Activated CD4-positive, alpha-beta memory T cell treated with anti-CD3 and anti-CD28 coated beads, Interleukin-2, amount 10 ng/mL, durations not matched to agents 7 days and 5 days (primary cell): ENCODE results near the gene UMAD1. TPM values are rescaled to one million over a fixed set of nuclear protein-coding genes. Genes with fewer than 3 reads are reported as not detected.
"Not testable (repeated sequence)": the region's sequence is repeated elsewhere in the genome, so short reads cannot be mapped to it uniquely, and the experiment has no call there.

ENCODE experiments used
- CTCF ChIA-PET: fragments of 350-600 bp; sonication (Branson Sonifier 250); formaldehyde crosslinking; loops from one replicate; lab custom pipeline; 2021; ENCODE audit warnings: antibody characterized with exemption, inconsistent platforms; lab: Charles Lee
- POLR2A ChIA-PET: fragments of 350-600 bp; sonication (Branson Sonifier 250); formaldehyde crosslinking; loops from one replicate; lab custom pipeline; 2021; ENCODE audit warnings: antibody characterized with exemption; lab: Charles Lee
- DNase-seq: peaks from one replicate; pipeline ENCODE4 v3.0.0-alpha.2; 2020
- H3K27ac Mint-ChIP-seq: one replicate; pipeline ENCODE4 v1.8.0; 2021; ENCODE audit warnings: mild to moderate bottlenecking, mixed read lengths
- H3K27me3 Mint-ChIP-seq: one replicate; pipeline ENCODE4 v1.8.0; 2021; ENCODE audit warnings: mixed read lengths
- H3K36me3 Mint-ChIP-seq: one replicate; pipeline ENCODE4 v1.8.0; 2021; ENCODE audit warnings: low read depth, mixed read lengths
- H3K4me1 Mint-ChIP-seq: one replicate; pipeline ENCODE4 v1.8.0; 2021; ENCODE audit warnings: mixed read lengths
- H3K4me3 Mint-ChIP-seq: one replicate; pipeline ENCODE4 v1.8.0; 2021; ENCODE audit warnings: mild to moderate bottlenecking, mixed read lengths
- H3K9me3 Mint-ChIP-seq: one replicate; pipeline ENCODE4 v1.8.0; 2021; ENCODE audit warnings: mixed read lengths
- total RNA-seq, 2 experiments: library from RNA; stranded (reverse); gene quantifications; one replicate each; pipeline ENCODE4 v1.2.3, GENCODE V29; 2021

Gene UMAD1
- total RNA-seq, 2 experiments from 2014 or later: 16.1 to 16.7 TPM

DNA sequence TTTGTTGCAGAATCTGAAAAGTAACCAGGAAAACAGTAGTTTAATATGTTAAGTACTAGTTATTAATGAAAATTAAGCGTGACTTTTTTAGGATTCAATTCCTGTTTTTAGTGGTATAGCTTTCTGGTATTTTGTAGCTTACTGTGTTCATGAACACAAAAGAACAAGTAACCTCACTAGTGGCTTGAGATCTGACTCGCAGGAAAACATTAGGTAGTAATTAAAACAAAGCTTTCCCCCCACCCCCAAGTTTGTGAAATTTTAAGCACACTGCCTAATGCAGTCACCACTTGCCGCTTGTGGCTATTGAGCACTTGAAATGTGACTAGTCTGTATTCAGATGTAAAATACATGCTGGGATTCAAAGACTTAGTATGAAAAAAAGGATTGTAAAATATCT is 180.4 kb downstream of the UMAD1 start:
- Mint-ChIP-seq H3K4me3 (no peak overlapping the region), H3K36me3 (peaks cover 12% of the 10 kb centered on the region), H3K27me3 (no peaks in the 10 kb centered on the region), H3K4me1 (peaks cover 29% of the 10 kb centered on the region), H3K27ac (no peak overlapping the region), H3K9me3 (peaks cover 4% of the 10 kb centered on the region)
- POLR2A ChIA-PET: no interaction called here
- CTCF ChIA-PET: interaction anchor here (1.4 kb wide), 1 partner anchor 60 kb away, joined by 3 read pairs; no protein-coding TSS in a partner anchor
- no peak for DNase-seq

DNA sequence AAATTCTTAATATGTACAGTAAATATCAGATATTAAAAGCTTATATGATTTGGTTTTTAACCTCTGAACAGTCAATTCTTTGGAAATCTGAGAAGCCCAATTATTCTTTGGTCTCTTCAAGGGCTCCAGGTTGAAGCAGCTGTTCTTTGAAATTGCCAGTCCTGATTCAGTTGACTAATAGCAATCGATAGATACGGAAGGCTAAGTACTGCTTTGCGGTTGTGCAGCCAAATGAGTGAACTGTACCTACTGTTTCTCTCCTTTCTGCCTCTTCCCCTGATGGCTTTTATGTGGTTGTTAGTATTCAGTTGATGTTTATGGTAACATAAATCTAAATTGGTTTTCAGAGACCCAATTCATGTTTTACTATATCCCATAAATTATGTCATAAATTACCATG is 181.0 kb downstream of the UMAD1 start:
- H3K36me3 Mint-ChIP-seq: peaks cover 12% of the 10 kb centered on the region
- peaks cover 23% of the 10 kb centered on the region for H3K4me1 Mint-ChIP-seq
- H3K27me3 Mint-ChIP-seq: no peaks in the 10 kb centered on the region
- peaks cover 4% of the 10 kb centered on the region for H3K9me3 Mint-ChIP-seq
- no peak for DNase-seq
- CTCF ChIA-PET: interaction anchor here (1.4 kb wide), 1 partner anchor 61 kb away, joined by 3 read pairs; no protein-coding TSS in a partner anchor
- POLR2A ChIA-PET: no interaction called here
- no peak overlapping the region for H3K4me3 Mint-ChIP-seq
- H3K27ac Mint-ChIP-seq: no peak overlapping the region

DNA sequence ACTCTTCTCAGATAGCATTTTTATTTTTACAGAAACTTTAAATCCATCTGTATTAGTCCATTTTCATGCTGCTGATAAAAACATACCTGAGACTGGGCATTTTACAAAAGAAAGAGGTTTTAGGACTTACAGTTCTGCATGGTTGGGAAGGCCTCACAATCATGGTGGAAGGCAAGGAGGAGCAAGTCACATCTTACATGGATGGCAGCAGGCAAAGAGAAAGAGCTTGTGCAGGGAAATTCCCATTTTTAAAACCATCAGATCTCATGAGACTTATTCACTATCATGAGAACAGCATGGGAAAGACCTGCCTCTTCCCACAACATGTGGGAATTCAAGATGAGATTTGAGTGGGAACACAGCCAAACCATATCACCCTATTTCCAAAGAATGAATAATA is 184.7 kb downstream of the UMAD1 start:
- H3K4me3 Mint-ChIP-seq, H3K36me3 Mint-ChIP-seq, CTCF ChIA-PET, POLR2A ChIA-PET, H3K27ac Mint-ChIP-seq, H3K27me3 Mint-ChIP-seq, DNase-seq, H3K4me1 Mint-ChIP-seq, H3K9me3 Mint-ChIP-seq: not testable (repeated sequence)

DNA sequence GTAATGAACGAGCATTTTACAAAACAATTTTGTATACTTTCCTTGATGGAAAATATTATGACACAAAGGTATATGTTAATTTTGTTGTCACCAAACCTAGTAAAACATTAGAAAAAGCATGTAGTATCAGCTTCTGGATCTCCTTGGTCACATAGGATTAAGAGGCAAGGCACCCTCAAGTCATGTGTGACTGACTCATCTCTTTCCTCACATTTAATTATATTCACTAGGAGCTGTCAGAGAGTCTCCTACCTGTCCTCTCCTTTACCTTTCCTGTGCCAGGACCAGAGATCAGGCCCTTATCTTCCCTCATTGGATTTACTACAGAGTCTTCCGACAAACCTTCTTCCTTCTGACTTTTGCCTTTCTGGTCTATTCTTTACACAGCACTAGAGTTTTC is 189.1 kb downstream of the UMAD1 start:
- no peak overlapping the region for H3K27ac Mint-ChIP-seq
- H3K4me1 Mint-ChIP-seq: peaks cover 3% of the 10 kb centered on the region

DNA sequence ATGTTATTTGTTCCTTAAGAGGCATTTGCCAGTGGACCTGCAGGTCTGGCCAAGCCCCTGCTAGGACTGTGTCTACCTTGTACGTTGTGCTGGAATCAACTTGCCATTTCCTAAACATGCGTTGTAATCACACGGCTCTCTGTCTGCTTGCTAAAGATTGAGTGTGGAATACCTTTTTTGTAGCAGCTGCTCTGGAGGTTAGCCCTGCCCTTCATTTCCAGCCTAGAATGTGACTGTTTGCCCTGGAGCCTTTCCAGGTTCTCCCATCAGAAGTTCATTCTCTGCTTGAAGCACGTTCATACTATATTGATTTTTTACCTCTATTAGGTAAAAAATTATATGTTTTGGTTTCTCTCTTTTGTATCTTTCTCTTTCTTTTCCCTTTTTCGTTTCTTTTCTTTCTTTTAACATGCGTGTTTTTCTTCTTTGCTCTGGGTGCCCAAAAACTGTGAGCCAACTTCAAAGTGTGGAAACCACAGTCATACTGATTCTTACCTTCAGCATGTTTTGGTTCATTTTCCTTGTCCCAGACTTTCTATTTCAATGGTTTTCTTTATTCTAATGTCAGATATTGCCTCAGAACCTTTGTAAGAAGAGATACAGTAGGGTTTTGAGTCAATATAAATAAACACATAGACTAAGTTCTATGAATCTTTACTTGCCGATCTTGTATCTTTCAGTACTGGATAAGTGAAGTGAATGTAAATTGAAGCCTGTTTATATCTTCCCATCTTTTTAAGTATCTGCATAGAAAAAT is 189.7 kb downstream of the UMAD1 start:
- POLR2A ChIA-PET: no interaction called here
- no peak for DNase-seq
- no peaks in the 10 kb centered on the region for H3K36me3 Mint-ChIP-seq
- peaks cover 3% of the 10 kb centered on the region for H3K4me1 Mint-ChIP-seq
- H3K4me3 Mint-ChIP-seq: no peak overlapping the region
- H3K27me3 Mint-ChIP-seq: no peaks in the 10 kb centered on the region
- H3K27ac Mint-ChIP-seq: no peak overlapping the region
- CTCF ChIA-PET: no interaction called here
- no peaks in the 10 kb centered on the region for H3K9me3 Mint-ChIP-seq

More for the DNA sequence above, 189.1 kb downstream of the UMAD1 start:
- H3K4me3 Mint-ChIP-seq: no peak overlapping the region
- DNase-seq: no peak
- H3K9me3 Mint-ChIP-seq: no peaks in the 10 kb centered on the region
- ChIA-PET CTCF (interaction anchor here (0.6 to 1.5 kb wide), 2 partner anchors 122 to 148 kb away, joined by 3 read pairs; no protein-coding TSS in a partner anchor), POLR2A (no interaction called here)
- no peaks in the 10 kb centered on the region for H3K36me3 Mint-ChIP-seq
- H3K27me3 Mint-ChIP-seq: no peaks in the 10 kb centered on the region

DNA sequence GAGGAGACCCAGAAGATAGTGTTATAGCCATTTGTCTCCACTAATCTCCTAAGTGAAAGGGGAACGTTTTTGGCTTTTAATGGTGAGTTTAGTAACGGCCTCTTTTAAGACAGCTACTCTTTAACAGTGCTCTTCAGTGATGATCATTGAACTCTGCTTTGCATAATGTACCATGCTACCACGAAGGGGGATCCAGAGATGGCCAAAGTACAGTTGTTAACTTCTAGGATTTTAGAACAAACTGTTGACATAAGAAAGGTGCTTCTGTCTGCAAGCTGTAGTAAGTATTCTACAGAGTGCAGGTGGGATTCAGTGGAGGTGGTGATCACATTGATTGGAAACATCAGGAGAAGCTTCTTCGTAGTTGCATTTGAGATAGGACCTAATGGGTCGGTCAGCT is 192.0 kb downstream of the UMAD1 start:
- ChIA-PET CTCF (no interaction called here), POLR2A (no interaction called here)
- Mint-ChIP-seq H3K27me3 (no peaks in the 10 kb centered on the region), H3K9me3 (no peaks in the 10 kb centered on the region), H3K36me3 (no peaks in the 10 kb centered on the region), H3K4me1 (peaks cover 3% of the 10 kb centered on the region), H3K27ac (no peak overlapping the region), H3K4me3 (no peak overlapping the region)
- DNase-seq: no peak

DNA sequence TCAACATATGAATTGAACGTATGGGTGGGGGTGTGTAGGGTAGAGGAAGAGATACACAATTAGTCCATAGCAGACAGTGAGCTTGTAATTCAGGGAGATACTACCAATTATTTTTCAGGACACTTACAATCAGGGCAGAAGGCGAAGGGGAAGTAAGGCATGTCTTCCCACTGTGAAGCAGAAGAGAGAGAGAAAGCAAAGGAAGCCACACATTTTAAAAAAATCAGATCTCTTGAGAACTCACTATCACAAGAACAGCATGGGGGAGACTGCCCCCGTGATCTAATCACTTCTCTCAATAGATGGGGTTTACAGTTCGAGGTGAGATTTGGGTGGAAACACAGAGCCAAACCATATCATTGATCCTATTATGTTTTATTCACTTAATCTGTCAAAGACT is 194.2 kb downstream of the UMAD1 start:
- POLR2A ChIA-PET: no interaction called here
- no peaks in the 10 kb centered on the region for H3K9me3 Mint-ChIP-seq
- H3K4me1 Mint-ChIP-seq: peaks cover 3% of the 10 kb centered on the region
- H3K4me3 Mint-ChIP-seq: no peak overlapping the region
- no peak overlapping the region for H3K27ac Mint-ChIP-seq
- CTCF ChIA-PET: no interaction called here
- no peaks in the 10 kb centered on the region for H3K27me3 Mint-ChIP-seq
- H3K36me3 Mint-ChIP-seq: no peaks in the 10 kb centered on the region
- no peak for DNase-seq

DNA sequence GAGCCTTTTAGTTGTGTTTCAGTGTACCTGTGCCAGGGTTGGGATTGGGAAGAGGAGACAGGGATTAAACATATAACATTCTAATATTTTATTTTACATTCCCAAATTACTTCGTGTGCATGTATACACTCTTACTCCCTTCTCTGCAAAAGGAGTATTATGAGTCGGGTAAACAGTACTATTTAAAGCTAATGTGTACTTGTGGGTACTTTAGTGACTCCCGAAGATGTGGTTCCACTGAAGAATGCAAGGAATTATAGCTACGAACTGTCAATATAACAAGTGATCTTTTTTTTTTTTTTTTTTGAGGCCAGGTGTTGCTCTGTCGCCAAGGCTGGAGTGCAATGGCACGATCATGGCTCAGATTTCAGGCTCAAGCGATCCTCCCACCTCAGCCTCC is 200.5 kb downstream of the UMAD1 start:
- no peaks in the 10 kb centered on the region for H3K9me3 Mint-ChIP-seq
- POLR2A ChIA-PET: no interaction called here
- DNase-seq: no peak
- CTCF ChIA-PET: interaction anchor here (0.6 to 0.7 kb wide), 2 partner anchors 50 to 93 kb away, joined by 3 read pairs; no protein-coding TSS in a partner anchor
- H3K27ac Mint-ChIP-seq: no peak overlapping the region
- H3K4me1 Mint-ChIP-seq: no peaks in the 10 kb centered on the region
- no peak overlapping the region for H3K4me3 Mint-ChIP-seq
- H3K36me3 Mint-ChIP-seq: no peaks in the 10 kb centered on the region
- H3K27me3 Mint-ChIP-seq: no peaks in the 10 kb centered on the region

DNA sequence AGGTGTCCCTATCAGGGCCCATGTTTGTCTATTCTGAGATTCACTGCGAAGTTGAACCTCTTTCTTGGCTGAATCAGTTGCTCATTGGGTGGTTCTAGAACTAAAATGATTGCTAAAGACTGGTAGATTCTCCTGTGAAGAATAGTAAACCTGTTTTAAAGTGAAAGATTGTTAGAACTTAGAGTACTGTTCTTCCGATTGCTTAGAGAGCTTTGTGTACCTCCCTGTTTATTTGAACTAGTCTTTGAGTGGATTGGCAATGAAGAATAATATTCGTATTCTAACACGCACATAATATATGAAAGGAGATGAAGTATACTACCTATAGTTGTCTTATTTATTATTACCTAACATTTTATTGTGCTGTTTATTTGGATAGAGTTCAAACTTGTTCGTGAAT is 202.7 kb downstream of the UMAD1 start:
- Mint-ChIP-seq H3K36me3 (no peaks in the 10 kb centered on the region), H3K9me3 (no peaks in the 10 kb centered on the region), H3K27ac (no peak overlapping the region), H3K4me3 (no peak overlapping the region), H3K27me3 (no peaks in the 10 kb centered on the region), H3K4me1 (peaks cover 7% of the 10 kb centered on the region)
- DNase-seq: no peak
- CTCF ChIA-PET: no interaction called here
- POLR2A ChIA-PET: no interaction called here

DNA sequence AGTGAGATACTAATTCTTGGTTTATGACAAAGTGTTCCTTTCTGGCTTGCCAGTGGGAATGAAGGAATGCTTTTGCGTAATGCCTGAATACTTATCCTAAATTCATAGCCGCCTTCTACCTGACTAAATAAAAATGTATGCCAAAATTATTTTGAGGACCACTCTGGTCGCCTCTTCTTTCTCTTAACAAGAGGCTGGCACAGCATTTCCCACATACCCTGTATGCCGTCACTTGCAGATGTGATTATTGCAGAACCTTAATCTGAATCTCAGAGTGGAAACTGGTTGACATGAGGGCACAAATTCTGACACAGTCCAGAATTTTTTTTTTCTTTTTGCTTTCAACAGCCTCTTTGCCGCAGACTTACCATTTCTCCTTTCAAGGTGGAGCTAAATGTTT is 203.4 kb downstream of the UMAD1 start:
- peaks cover 2% of the 10 kb centered on the region for H3K36me3 Mint-ChIP-seq
- POLR2A ChIA-PET: no interaction called here

DNA sequence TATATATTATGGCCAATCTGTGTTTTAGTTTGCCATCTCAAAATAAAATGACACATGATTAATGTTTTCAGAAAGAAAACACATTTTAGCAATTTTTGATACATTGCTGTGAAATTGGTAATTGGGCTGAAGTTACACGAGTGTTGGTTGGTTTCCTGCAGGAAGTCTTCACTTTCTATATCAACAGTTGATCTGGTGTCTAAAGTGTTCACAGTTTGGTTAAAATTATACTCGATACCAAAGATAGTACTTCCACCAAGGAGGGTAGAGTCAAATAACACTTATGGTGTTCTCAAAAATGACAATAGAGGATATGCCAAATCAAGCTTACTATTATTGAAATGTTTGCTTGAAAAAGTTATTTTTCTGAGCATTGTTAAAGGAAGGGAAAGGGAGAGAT is 207.7 kb downstream of the UMAD1 start:
- Mint-ChIP-seq H3K27me3 (no peaks in the 10 kb centered on the region), H3K9me3 (no peaks in the 10 kb centered on the region), H3K36me3 (peaks cover 4% of the 10 kb centered on the region), H3K4me3 (no peak overlapping the region), H3K27ac (peak overlapping the region; percentile 11), H3K4me1 (peaks cover 33% of the 10 kb centered on the region)
- DNase-seq: no peak
- POLR2A ChIA-PET: no interaction called here
- CTCF ChIA-PET: no interaction called here

More for the DNA sequence above, 203.4 kb downstream of the UMAD1 start:
- Mint-ChIP-seq H3K27ac (no peak overlapping the region), H3K4me1 (peaks cover 12% of the 10 kb centered on the region), H3K9me3 (no peaks in the 10 kb centered on the region), H3K27me3 (no peaks in the 10 kb centered on the region), H3K4me3 (no peak overlapping the region)
- CTCF ChIA-PET: no interaction called here
- no peak for DNase-seq

DNA sequence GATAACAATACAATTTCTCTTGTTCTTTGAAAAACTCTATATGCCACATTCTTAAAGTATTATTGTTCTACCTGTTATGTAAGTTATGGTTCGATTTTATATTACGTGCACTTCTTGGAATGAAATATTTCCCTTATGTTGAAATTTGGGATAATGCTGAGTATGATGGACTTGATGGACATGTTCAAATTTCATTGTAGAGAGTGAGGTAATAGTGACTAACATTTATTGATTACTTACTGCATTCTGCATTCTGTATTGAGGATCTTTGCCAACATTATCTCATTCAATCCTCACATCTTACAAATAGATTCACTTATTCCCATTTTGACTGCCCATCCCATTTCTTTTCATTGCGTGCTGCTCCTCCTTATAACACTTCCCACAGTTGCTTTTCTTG is 208.3 kb downstream of the UMAD1 start:
- Mint-ChIP-seq H3K27ac (no peak overlapping the region), H3K4me1 (peaks cover 33% of the 10 kb centered on the region), H3K36me3 (peaks cover 8% of the 10 kb centered on the region), H3K4me3 (no peak overlapping the region), H3K9me3 (peaks cover 4% of the 10 kb centered on the region), H3K27me3 (no peaks in the 10 kb centered on the region)
- CTCF ChIA-PET: no interaction called here
- POLR2A ChIA-PET: no interaction called here
- DNase-seq: no peak

DNA sequence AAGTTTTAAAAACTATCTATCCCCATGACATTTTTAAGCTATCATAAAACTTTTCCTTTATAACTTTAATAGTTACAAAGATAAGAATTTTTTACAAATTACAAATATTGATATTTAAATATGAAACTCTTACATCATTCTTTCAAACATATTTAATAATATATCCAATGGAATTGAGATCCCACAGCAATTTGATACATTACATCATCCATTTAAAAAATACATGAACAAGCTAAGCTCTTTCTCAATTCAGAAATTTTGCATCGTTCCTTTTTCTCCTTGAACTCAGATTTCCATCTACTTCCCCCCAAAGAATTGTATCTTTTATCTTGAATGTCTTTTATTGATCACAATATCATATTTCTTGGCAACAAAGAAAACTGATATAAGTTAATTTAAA is 209.6 kb downstream of the UMAD1 start:
- H3K4me3 Mint-ChIP-seq: no peak overlapping the region
- no peaks in the 10 kb centered on the region for H3K27me3 Mint-ChIP-seq
- ChIA-PET POLR2A (interaction anchor here (0.8 kb wide), 1 partner anchor 95 kb away, joined by 3 read pairs; no protein-coding TSS in a partner anchor), CTCF (interaction anchor here (1.2 kb wide), 1 partner anchor 340 kb away, joined by 3 read pairs; no protein-coding TSS in a partner anchor)
- no peak overlapping the region for H3K27ac Mint-ChIP-seq
- H3K36me3 Mint-ChIP-seq: peaks cover 15% of the 10 kb centered on the region
- peaks cover 33% of the 10 kb centered on the region for H3K4me1 Mint-ChIP-seq
- peaks cover 10% of the 10 kb centered on the region for H3K9me3 Mint-ChIP-seq
- no peak for DNase-seq

DNA sequence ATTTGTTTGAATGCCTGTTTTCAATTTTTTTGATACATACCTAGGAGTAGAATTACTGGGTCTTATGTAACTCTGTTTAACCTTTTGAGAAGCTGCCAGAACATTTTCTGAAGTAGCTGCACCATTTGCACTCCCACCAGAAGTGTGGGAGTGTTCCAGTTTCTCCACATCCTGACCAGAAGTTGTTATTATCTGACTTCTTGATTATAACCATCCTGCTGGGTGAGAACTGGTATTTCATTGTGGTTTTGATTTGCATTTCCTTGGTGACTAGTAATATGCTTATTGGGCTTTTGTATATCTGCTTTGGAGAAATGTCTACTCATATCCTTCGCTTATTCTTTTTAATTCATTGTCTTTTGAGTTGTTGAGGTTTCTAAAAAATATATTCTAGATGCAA is 210.8 kb downstream of the UMAD1 start:
- H3K4me3 Mint-ChIP-seq: no peak overlapping the region
- CTCF ChIA-PET: no interaction called here
- no peak for DNase-seq
- peaks cover 20% of the 10 kb centered on the region for H3K36me3 Mint-ChIP-seq
- H3K4me1 Mint-ChIP-seq: peaks cover 33% of the 10 kb centered on the region
- POLR2A ChIA-PET: no interaction called here
- H3K27ac Mint-ChIP-seq: no peak overlapping the region
- no peaks in the 10 kb centered on the region for H3K27me3 Mint-ChIP-seq
- peaks cover 18% of the 10 kb centered on the region for H3K9me3 Mint-ChIP-seq
